HG03457 (cell line): ENCODE measurements around the gene NTSR2.

Source experiments
- ATAC-seq: cut with Tn5 transposase; IDR thresholded peaks from one replicate; pipeline ENCODE4 v1.9.1; 2021; ENCODE audit warnings: moderate number of reproducible peaks; ENCODE audit not compliant: unreplicated experiment

The NTSR2 gene

GRCh38 chr2:11699686-11700670 is 30.0 kb upstream of the NTSR2 start:
- no peak for ATAC-seq

GRCh38 chr2:11698009-11698922 is 28.3 kb upstream of the NTSR2 start:
- ATAC-seq = no peak

- ATAC-seq = no peak
Observed at GRCh38 chr2:11697103-11697871, 27.3 kb upstream of the NTSR2 start.

- ATAC-seq = no peak
Observed at GRCh38 chr2:11696736-11697102, 26.7 kb upstream of the NTSR2 start.

- ATAC-seq = no peak
Observed at GRCh38 chr2:11695576-11695975, 25.6 kb upstream of the NTSR2 start.

- no peak for ATAC-seq
Observed at GRCh38 chr2:11692966-11693521, 23.0 kb upstream of the NTSR2 start.

GRCh38 chr2:11691076-11691660 is 21.2 kb upstream of the NTSR2 start:
- ATAC-seq = no peak

GRCh38 chr2:11688222-11689069 is 18.5 kb upstream of the NTSR2 start:
- ATAC-seq = peak; percentile 69

GRCh38 chr2:11687736-11688135 is 17.7 kb upstream of the NTSR2 start:
- ATAC-seq = no peak

GRCh38 chr2:11685906-11686470 is 16.0 kb upstream of the NTSR2 start:
- no peak for ATAC-seq

- no peak for ATAC-seq
Observed at GRCh38 chr2:11684894-11685460, 15.0 kb upstream of the NTSR2 start.

GRCh38 chr2:11683966-11684365 is 14.0 kb upstream of the NTSR2 start:
- ATAC-seq = no peak

GRCh38 chr2:11683476-11683875 is 13.5 kb upstream of the NTSR2 start:
- ATAC-seq = no peak

- no peak for ATAC-seq
Observed at GRCh38 chr2:11682590-11682915, 12.6 kb upstream of the NTSR2 start.

GRCh38 chr2:11681722-11682589 is 12.0 kb upstream of the NTSR2 start:
- ATAC-seq = no peak

GRCh38 chr2:11680901-11681721 is 11.1 kb upstream of the NTSR2 start:
- no peak for ATAC-seq
